ENCODE measurements around the gene STRAP. TPM values are rescaled to one million over a fixed set of nuclear protein-coding genes. Genes with fewer than 3 reads are reported as not detected.
"Not testable (repeated sequence)": the region's sequence is repeated elsewhere in the genome, so short reads cannot be mapped to it uniquely, and the experiment has no call there.

Gene STRAP
- polyA plus RNA-seq, 2 donors: 65.5 to 80.7 TPM

DNA sequence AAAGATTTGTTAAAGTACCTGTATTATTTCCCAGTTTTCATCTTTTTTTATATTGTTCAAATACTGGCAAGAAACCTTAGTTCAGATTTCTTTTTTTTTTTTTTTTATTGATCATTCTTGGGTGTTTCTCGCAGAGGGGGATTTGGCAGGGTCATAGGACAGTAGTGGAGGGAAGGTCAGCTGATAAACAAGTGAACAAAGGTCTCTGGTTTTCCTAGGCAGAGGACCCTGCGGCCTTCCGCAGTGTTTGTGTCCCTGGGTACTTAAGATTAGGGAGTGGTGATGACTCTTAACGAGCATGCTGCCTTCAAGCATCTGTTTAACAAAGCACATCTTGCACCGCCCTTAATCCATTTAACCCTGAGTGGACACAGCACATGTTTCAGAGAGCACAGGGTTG, 29.7 kb downstream of the STRAP start:
- Histone ChIP-seq H3K27ac (ENCODE audit: low read depth in 2 of 2, low read length in 1 of 2) (peak overlapping the region; percentile 95 to 97), H3K4me3 (ENCODE audit: low read depth in 1 of 2, low read length in 2 of 2) (peak overlapping the region; percentile 61 to 87)
- H3K36me3 ChIP-seq (ENCODE audit: control insufficient read depth in 2 of 2, insufficient read depth in 2 of 2, low read length in 1 of 2); H3K4me1 ChIP-seq (ENCODE audit: control insufficient read depth in 2 of 2, insufficient read depth in 2 of 2, low read length in 1 of 2); H3K27me3 ChIP-seq (ENCODE audit: control insufficient read depth in 1 of 2, insufficient read depth in 2 of 2, low read length in 2 of 2); H3K9me3 ChIP-seq (ENCODE audit: control insufficient read depth in 2 of 2, insufficient read depth in 1 of 2, low read depth in 1 of 2, low read length in 1 of 2): not testable (repeated sequence)
- 19 to 44% methylated on average over 3 of the region's 5 CpGs for WGBS, 2 donors

DNA sequence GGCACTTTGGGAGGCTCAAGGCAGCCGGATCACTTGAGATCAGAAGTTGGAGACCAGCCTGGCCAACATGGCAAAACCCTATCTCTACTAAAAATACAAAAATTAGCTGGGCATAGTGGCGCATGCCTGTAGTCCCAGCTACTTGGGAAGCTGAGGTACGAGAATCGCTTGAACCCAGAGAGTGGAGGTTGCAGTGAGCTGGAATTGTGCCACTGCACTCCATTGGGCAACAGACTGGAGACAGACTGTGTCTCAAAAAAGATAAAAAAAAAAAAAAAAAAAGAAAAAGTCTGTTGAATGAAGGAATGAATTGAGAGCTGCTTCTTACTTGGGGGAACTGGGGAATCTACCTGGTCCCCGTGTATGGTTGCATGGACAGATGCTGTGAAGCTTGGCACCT, 31.9 kb downstream of the STRAP start:
- not testable (repeated sequence) for H3K4me3 ChIP-seq (ENCODE audit: low read depth in 1 of 2, low read length in 2 of 2); H3K4me1 ChIP-seq (ENCODE audit: control insufficient read depth in 2 of 2, insufficient read depth in 2 of 2, low read length in 1 of 2); H3K27ac ChIP-seq (ENCODE audit: low read depth in 2 of 2, low read length in 1 of 2); H3K36me3 ChIP-seq (ENCODE audit: control insufficient read depth in 2 of 2, insufficient read depth in 2 of 2, low read length in 1 of 2); H3K9me3 ChIP-seq (ENCODE audit: control insufficient read depth in 2 of 2, insufficient read depth in 1 of 2, low read depth in 1 of 2, low read length in 1 of 2); H3K27me3 ChIP-seq (ENCODE audit: control insufficient read depth in 1 of 2, insufficient read depth in 2 of 2, low read length in 2 of 2)
- 94 to 97% methylated on average over 5 of the region's 5 CpGs for WGBS, 2 donors

- Histone ChIP-seq H3K4me1 (ENCODE audit: control insufficient read depth in 2 of 2, insufficient read depth in 2 of 2, low read length in 1 of 2) (peaks cover 2 to 3% of the 10 kb centered on the region in 2 donors), H3K36me3 (ENCODE audit: control insufficient read depth in 2 of 2, insufficient read depth in 2 of 2, low read length in 1 of 2) (peaks cover 3 to 6% of the 10 kb centered on the region in 2 donors), H3K27ac (ENCODE audit: low read depth in 2 of 2, low read length in 1 of 2) (peak overlapping the region in 1 of 2 donors; percentile 36), H3K27me3 (ENCODE audit: control insufficient read depth in 1 of 2, insufficient read depth in 2 of 2, low read length in 2 of 2) (no peaks in the 10 kb centered on the region), H3K9me3 (ENCODE audit: control insufficient read depth in 2 of 2, insufficient read depth in 1 of 2, low read depth in 1 of 2, low read length in 1 of 2) (no peaks in the 10 kb centered on the region), H3K4me3 (ENCODE audit: low read depth in 1 of 2, low read length in 2 of 2) (no peak overlapping the region)
- 93 to 94% methylated on average over 7 of the region's 7 CpGs for WGBS, 2 donors
These were observed 35.9 kb downstream of the STRAP start for GRCh38 chr12:15918066-15918465.

DNA sequence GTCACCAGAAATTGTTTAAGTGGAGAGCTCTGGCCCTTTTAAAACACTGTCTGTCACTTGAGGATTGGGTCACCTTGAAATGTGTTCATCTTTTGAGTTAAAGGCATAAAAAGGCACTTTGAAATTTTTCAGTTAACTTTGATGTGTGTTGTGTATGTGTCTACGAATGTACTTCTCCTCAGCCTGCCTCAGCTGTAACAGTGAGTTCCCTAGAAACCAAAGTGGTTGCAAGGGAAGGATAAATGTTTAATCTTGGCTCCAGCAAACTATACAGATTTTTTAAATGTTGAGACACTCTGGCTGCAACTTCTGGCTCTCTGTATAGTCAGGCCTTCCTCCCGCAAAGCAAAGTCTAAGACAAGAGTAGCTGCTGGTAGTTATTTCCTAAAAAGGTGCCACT, 37.2 kb downstream of the STRAP start:
- no peak overlapping the region for H3K4me3 ChIP-seq (ENCODE audit: low read depth in 1 of 2, low read length in 2 of 2)
- H3K36me3 ChIP-seq (ENCODE audit: control insufficient read depth in 2 of 2, insufficient read depth in 2 of 2, low read length in 1 of 2): peaks cover 3 to 6% of the 10 kb centered on the region in 2 donors
- peaks cover 2 to 3% of the 10 kb centered on the region in 2 donors for H3K4me1 ChIP-seq (ENCODE audit: control insufficient read depth in 2 of 2, insufficient read depth in 2 of 2, low read length in 1 of 2)
- no peak overlapping the region for H3K27ac ChIP-seq (ENCODE audit: low read depth in 2 of 2, low read length in 1 of 2)
- no peaks in the 10 kb centered on the region for H3K9me3 ChIP-seq (ENCODE audit: control insufficient read depth in 2 of 2, insufficient read depth in 1 of 2, low read depth in 1 of 2, low read length in 1 of 2)
- H3K27me3 ChIP-seq (ENCODE audit: control insufficient read depth in 1 of 2, insufficient read depth in 2 of 2, low read length in 2 of 2): no peaks in the 10 kb centered on the region
- 73 to 86% methylated on average over 2 of the region's 2 CpGs for WGBS, 2 donors

DNA sequence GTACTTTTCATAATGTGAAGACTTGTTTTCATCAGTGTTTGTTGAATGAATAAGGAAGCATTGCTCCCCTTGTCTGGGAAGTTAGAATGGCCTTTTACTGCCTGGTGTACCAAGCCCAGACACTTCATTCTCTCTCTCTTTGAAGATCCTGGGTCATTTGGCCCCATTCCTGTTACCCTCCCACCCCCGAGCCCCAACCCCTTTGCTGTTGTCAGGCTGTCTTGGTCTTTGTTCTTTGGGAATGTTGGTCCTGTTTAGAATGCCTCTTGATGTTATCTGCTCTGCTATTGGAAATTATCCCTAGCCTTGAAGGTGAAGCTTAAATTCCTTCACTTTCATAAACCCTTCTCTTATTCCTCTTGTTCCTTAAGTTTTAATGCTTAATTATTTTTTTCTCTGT, 42.8 kb downstream of the STRAP start:
- no peaks in the 10 kb centered on the region for H3K27me3 ChIP-seq (ENCODE audit: control insufficient read depth in 1 of 2, insufficient read depth in 2 of 2, low read length in 2 of 2)
- WGBS, 2 donors: 82 to 94% methylated on average over 1 of the region's 1 CpG

DNA sequence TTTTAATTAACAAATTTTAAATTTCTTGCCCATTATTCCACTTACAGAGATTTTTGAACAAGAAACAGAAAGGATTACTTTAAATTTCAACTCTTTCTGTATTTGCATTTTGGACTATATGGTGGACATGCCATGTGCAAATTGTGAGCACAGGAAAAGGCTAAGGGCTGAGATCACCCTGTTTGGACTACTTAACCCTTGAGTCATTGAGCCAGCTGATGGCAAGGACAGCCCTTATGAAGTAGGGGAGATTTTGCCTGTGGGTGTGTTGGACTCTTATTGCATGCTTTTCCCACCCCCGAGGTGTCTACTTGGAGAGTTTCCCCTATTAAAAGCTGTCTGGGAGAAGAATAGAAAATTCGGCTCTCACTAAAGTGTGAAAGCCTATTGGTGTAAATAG, 46.2 kb downstream of the STRAP start:
- no peaks in the 10 kb centered on the region for H3K9me3 ChIP-seq (ENCODE audit: control insufficient read depth in 2 of 2, insufficient read depth in 1 of 2, low read depth in 1 of 2, low read length in 1 of 2)
- H3K36me3 ChIP-seq (ENCODE audit: control insufficient read depth in 2 of 2, insufficient read depth in 2 of 2, low read length in 1 of 2): no peaks in the 10 kb centered on the region
- H3K27ac ChIP-seq (ENCODE audit: low read depth in 2 of 2, low read length in 1 of 2): no peak overlapping the region
- no peaks in the 10 kb centered on the region for H3K27me3 ChIP-seq (ENCODE audit: control insufficient read depth in 1 of 2, insufficient read depth in 2 of 2, low read length in 2 of 2)
- H3K4me1 ChIP-seq (ENCODE audit: control insufficient read depth in 2 of 2, insufficient read depth in 2 of 2, low read length in 1 of 2): no peaks in the 10 kb centered on the region
- H3K4me3 ChIP-seq (ENCODE audit: low read depth in 1 of 2, low read length in 2 of 2): no peak overlapping the region
- 40 to 77% methylated on average over 2 of the region's 2 CpGs for WGBS, 2 donors

More for the DNA sequence above, 42.8 kb downstream of the STRAP start:
- H3K4me3 ChIP-seq (ENCODE audit: low read depth in 1 of 2, low read length in 2 of 2): no peak overlapping the region
- no peaks in the 10 kb centered on the region for H3K4me1 ChIP-seq (ENCODE audit: control insufficient read depth in 2 of 2, insufficient read depth in 2 of 2, low read length in 1 of 2)
- H3K36me3 ChIP-seq (ENCODE audit: control insufficient read depth in 2 of 2, insufficient read depth in 2 of 2, low read length in 1 of 2): no peaks in the 10 kb centered on the region
- no peak overlapping the region for H3K27ac ChIP-seq (ENCODE audit: low read depth in 2 of 2, low read length in 1 of 2)
- H3K9me3 ChIP-seq (ENCODE audit: control insufficient read depth in 2 of 2, insufficient read depth in 1 of 2, low read depth in 1 of 2, low read length in 1 of 2): no peaks in the 10 kb centered on the region

DNA sequence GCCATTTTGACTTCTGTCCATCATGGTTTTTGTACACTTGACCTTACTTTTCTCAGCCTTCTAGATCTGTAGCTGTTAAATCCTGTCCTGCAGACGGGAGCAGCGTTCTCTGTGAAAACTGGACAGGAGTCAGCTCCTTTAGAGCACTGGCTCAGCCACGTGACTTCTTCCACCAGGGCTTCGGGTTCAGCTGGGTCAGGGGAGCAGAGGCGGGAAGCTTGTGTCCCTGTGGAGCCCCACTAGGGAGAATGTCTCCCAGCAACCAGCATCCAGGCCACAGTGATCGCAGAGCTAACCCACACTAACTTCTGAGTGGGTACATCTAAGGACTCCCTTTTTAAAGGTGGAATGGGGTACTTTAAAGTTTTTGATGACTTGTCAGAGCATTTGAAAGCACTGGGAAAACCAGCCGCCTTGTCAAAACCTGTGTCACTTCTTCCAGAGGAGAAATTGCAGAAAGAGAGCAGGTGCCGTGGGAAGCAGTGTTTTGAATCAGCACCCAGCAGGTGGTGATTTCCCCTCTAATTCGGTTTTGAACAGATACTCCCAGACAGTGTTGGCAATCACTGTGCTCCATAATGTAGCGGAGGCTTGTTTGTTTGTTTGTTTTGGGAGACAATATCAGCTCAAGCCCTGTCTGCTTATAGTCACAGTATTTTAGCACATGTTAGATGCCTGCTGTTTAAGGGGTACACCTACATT, 46.8 kb downstream of the STRAP start:
- no peaks in the 10 kb centered on the region for H3K27me3 ChIP-seq (ENCODE audit: control insufficient read depth in 1 of 2, insufficient read depth in 2 of 2, low read length in 2 of 2)
- no peaks in the 10 kb centered on the region for H3K4me1 ChIP-seq (ENCODE audit: control insufficient read depth in 2 of 2, insufficient read depth in 2 of 2, low read length in 1 of 2)
- no peak overlapping the region for H3K4me3 ChIP-seq (ENCODE audit: low read depth in 1 of 2, low read length in 2 of 2)
- no peak overlapping the region for H3K27ac ChIP-seq (ENCODE audit: low read depth in 2 of 2, low read length in 1 of 2)
- no peaks in the 10 kb centered on the region for H3K9me3 ChIP-seq (ENCODE audit: control insufficient read depth in 2 of 2, insufficient read depth in 1 of 2, low read depth in 1 of 2, low read length in 1 of 2)
- WGBS, 2 donors: 68 to 77% methylated on average over 10 of the region's 10 CpGs
- H3K36me3 ChIP-seq (ENCODE audit: control insufficient read depth in 2 of 2, insufficient read depth in 2 of 2, low read length in 1 of 2): no peaks in the 10 kb centered on the region

DNA sequence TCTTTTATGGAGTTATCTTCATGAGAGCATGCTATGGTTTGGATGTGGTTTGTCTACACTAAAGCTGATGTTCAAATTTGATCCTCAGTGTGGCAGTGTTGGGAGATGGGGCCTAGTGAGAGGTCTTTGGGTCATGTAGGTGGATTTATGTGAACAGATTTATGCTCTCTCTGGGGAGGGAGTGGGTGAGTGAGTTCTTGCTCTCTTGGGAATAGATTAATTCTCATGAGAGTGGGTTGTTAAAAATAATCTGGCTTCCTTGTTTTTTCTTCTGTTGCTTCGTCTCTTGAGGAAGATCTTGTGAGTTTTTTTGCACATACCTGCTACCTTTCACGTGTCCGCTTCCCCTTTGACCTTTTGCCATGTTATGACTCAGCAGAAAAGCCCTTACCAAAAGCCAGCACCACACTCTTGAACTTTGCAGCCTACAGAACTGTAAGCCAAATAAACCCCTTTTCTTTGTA, 49.4 kb downstream of the STRAP start:
- Histone ChIP-seq H3K36me3 (ENCODE audit: control insufficient read depth in 2 of 2, insufficient read depth in 2 of 2, low read length in 1 of 2) (no peaks in the 10 kb centered on the region), H3K27me3 (ENCODE audit: control insufficient read depth in 1 of 2, insufficient read depth in 2 of 2, low read length in 2 of 2) (no peaks in the 10 kb centered on the region), H3K9me3 (ENCODE audit: control insufficient read depth in 2 of 2, insufficient read depth in 1 of 2, low read depth in 1 of 2, low read length in 1 of 2) (peaks cover 0 to under 1% of the 10 kb centered on the region in 2 donors), H3K27ac (ENCODE audit: low read depth in 2 of 2, low read length in 1 of 2) (no peak overlapping the region), H3K4me3 (ENCODE audit: low read depth in 1 of 2, low read length in 2 of 2) (no peak overlapping the region), H3K4me1 (ENCODE audit: control insufficient read depth in 2 of 2, insufficient read depth in 2 of 2, low read length in 1 of 2) (no peaks in the 10 kb centered on the region)
- 71 to 75% methylated on average over 3 of the region's 3 CpGs for WGBS, 2 donors

- no peaks in the 10 kb centered on the region for H3K36me3 ChIP-seq (ENCODE audit: control insufficient read depth in 2 of 2, insufficient read depth in 2 of 2, low read length in 1 of 2)
- H3K27ac ChIP-seq (ENCODE audit: low read depth in 2 of 2, low read length in 1 of 2): no peak overlapping the region
- WGBS, 2 donors: 90 to 94% methylated on average over 1 of the region's 1 CpG
- peaks cover 0 to 4% of the 10 kb centered on the region in 2 donors for H3K9me3 ChIP-seq (ENCODE audit: control insufficient read depth in 2 of 2, insufficient read depth in 1 of 2, low read depth in 1 of 2, low read length in 1 of 2)
- no peak overlapping the region for H3K4me3 ChIP-seq (ENCODE audit: low read depth in 1 of 2, low read length in 2 of 2)
- H3K27me3 ChIP-seq (ENCODE audit: control insufficient read depth in 1 of 2, insufficient read depth in 2 of 2, low read length in 2 of 2): no peaks in the 10 kb centered on the region
- no peaks in the 10 kb centered on the region for H3K4me1 ChIP-seq (ENCODE audit: control insufficient read depth in 2 of 2, insufficient read depth in 2 of 2, low read length in 1 of 2)
These were observed 50.1 kb downstream of the STRAP start for GRCh38 chr12:15932327-15932726.

- no peaks in the 10 kb centered on the region for H3K4me1 ChIP-seq (ENCODE audit: control insufficient read depth in 2 of 2, insufficient read depth in 2 of 2, low read length in 1 of 2)
- 91 to 92% methylated on average over 3 of the region's 3 CpGs for WGBS, 2 donors
- peaks cover 0 to 4% of the 10 kb centered on the region in 2 donors for H3K9me3 ChIP-seq (ENCODE audit: control insufficient read depth in 2 of 2, insufficient read depth in 1 of 2, low read depth in 1 of 2, low read length in 1 of 2)
- no peak overlapping the region for H3K4me3 ChIP-seq (ENCODE audit: low read depth in 1 of 2, low read length in 2 of 2)
- H3K27ac ChIP-seq (ENCODE audit: low read depth in 2 of 2, low read length in 1 of 2): no peak overlapping the region
- no peaks in the 10 kb centered on the region for H3K36me3 ChIP-seq (ENCODE audit: control insufficient read depth in 2 of 2, insufficient read depth in 2 of 2, low read length in 1 of 2)
- no peaks in the 10 kb centered on the region for H3K27me3 ChIP-seq (ENCODE audit: control insufficient read depth in 1 of 2, insufficient read depth in 2 of 2, low read length in 2 of 2)
These were observed 50.8 kb downstream of the STRAP start for GRCh38 chr12:15932971-15933370.
